ENCODE data around the gene PPY.

DNA sequence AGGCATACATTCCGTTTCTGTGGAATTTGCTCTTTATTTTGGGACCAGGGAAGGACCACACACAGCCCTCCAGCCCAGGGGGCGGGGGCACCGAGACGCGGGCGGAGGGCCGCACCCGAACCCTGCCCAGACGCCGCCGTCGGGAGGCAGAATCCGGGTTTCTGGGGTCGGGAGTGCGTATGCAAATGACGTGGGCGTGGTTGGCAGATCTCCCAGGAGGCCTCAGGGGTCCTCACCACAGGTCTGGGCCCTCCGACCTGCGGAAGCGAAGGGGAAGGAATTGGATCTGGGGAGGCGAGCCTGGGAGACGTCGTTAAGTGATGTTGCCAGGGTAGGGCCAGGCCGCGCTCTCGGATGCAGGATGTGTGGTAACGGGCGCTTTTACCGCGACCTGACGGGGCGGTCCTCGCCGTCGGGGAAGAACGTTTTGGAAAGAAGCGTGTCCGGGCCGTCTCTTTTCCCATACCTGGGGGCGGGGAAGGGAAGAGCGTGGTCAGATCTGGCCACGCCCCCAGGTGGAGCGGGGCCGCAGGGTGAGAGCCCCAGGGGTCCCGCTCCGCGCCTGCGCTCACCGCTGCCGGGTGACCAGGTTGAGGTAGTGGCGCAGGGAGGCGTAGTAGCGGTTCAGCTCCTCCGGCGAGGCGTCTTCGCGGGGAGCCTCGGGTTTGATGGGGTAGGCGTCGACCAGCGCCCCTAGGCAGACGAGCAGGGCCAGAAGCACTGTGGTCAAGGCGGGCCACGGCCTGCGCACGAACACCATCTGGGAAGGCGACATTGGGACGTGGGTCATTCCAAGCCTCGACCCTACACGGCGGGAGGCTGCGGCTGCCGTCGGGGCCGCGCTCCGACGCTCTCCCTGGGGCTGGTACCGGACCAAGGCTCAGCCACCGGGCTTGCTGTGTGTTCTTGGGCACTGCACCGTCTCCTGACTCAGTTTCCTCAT, 10.7 kb upstream of the PPY start:
- TF ChIP-seq POLR2AphosphoS5 (IDR thresholded peaks at IDR 0.05) = no peak
- TF ChIP-seq POLR2A (IDR thresholded peaks at IDR 0.05) = no peak
